Measurements from ENCODE around the gene FBXO46.
"Not testable (repeated sequence)": the region's sequence is repeated elsewhere in the genome, so short reads cannot be mapped to it uniquely, and the experiment has no call there.

FBXO46 gene

GRCh38 chr19:45692187-45693105 lies 38.2 kb downstream of the FBXO46 start, which contains the start of gene QPCTL:
Gene QPCTL, plus strand, starts transcription at chr19:45692666. Its CDS starts 38 bp downstream, at chr19:45692704.
- peak within 1 kb of the TSS; percentile 98 for H3K4me3 ChIP-seq (replicated peaks; ENCODE audit: low read depth, low read length)
- DNase-seq (ENCODE audit: extremely low read depth, low read depth) = peak; percentile 99

DNA sequence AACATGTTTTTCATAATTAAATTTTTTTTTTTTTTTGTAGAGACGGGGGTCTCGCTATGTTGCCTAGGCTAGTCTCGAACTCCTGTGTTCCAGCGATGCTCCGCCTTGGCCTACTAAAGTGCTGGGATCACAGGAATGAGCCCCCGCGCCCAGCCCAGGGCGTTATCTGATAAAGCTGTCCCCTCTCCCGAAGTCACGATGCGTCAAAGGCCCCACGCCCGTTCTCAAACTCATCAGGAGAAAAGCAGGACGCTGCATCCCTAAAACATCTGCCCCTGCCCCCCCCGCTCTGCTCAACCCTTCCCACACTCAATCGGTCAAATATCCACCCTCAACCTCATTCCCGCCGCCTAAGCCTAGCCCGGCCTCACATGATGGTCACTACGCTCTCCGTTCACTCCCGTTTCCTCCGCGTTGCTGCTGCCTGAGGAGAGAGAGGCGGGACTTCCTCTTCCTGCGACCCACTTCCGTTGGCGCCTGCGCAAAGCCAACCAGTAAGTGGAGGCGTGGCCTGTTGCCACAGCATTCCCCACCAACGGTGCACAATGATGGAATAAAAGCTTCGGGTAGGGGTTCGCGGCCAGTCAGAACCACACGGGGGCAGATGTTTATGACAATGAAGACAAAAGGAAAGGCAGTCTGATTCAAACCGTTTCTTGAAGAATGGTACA lies 39.0 kb downstream of the FBXO46 start, which contains the start of gene SNRPD2:
Gene SNRPD2, minus strand, starts transcription at position 438 of the 671 bp plus-strand sequence. Its CDS starts 65 bp downstream, at position 373.
- TF ChIP-seq CTCF (IDR thresholded peaks at IDR 0.05; ENCODE audit: low read depth, low read length, missing control alignments) = no peak
- DNase-seq (ENCODE audit: extremely low read depth, low read depth) = peak; percentile 83
- peak within 1 kb of the TSS; percentile 98 for H3K4me3 ChIP-seq (replicated peaks; ENCODE audit: low read depth, low read length)

More at GRCh38 chr19:45692187-45693105, 38.2 kb downstream of the FBXO46 start, which contains the start of gene QPCTL:
- TF ChIP-seq CTCF (IDR thresholded peaks at IDR 0.05; ENCODE audit: low read depth, low read length, missing control alignments) = no peak

DNA sequence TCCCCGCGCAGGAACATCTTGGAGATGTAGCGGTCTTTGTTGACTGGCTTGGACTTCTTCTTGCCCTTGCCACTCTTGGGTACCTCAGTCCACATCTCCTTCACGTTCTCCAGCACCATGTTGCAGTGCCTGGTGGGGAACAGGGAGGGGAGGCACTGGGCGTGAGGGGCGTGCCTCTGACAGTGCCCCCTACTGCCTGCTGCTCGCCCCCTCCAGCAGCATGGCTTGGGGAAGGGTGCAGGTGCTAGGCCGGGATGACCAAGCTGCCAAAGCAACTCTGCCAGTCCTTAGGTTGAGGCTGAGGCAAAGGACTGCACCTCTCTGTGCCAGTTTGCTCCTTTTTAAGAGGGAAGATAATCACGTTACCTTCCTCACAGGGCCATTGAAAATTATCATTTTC lies 43.1 kb downstream of the FBXO46 start:
- no peak for DNase-seq (ENCODE audit: extremely low read depth, low read depth)
- TF ChIP-seq CTCF (IDR thresholded peaks at IDR 0.05; ENCODE audit: low read depth, low read length, missing control alignments) = no peak
- no peak overlapping the region for H3K4me3 ChIP-seq (replicated peaks; ENCODE audit: low read depth, low read length)

- not testable (repeated sequence) for H3K4me3 ChIP-seq (replicated peaks; ENCODE audit: low read depth, low read length); DNase-seq (ENCODE audit: extremely low read depth, low read depth)
Measured at GRCh38 chr19:45685045-45685444, 45.7 kb downstream of the FBXO46 start.

DNA sequence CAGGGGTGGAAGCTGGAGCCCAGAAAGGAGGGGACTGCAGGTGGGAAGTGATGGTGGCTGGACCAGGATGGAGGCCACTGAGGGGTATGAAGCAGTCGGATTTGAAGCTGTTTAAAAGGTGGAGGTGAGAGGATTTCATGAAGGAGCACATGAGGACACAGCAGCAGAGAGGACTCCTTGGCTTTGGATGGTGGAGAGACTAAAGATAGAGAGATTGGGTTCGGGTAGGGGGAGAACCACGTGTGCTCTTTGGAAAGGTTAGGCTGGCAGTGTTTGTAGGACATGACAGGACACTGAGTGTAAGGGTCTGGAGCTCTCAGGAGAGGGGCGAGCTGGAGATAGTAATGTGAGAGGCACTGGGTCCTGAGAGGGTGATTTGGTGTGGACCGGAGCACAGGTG lies 47.8 kb downstream of the FBXO46 start:
- no peak overlapping the region for H3K4me3 ChIP-seq (replicated peaks; ENCODE audit: low read depth, low read length)
- TF ChIP-seq CTCF (IDR thresholded peaks at IDR 0.05; ENCODE audit: low read depth, low read length, missing control alignments) = no peak
- no peak for DNase-seq (ENCODE audit: extremely low read depth, low read depth)

- no peak overlapping the region for H3K4me3 ChIP-seq (replicated peaks; ENCODE audit: low read depth, low read length)
- no peak for TF ChIP-seq CTCF (IDR thresholded peaks at IDR 0.05; ENCODE audit: low read depth, low read length, missing control alignments)
- DNase-seq (ENCODE audit: extremely low read depth, low read depth) = no peak
Measured at GRCh38 chr19:45682117-45682516, 48.6 kb downstream of the FBXO46 start.

Data from HFF-Myc (cell line).